Neural cell (in vitro differentiated cells): ENCODE data around the gene TEX35. TPM values are rescaled to one million over a fixed set of nuclear protein-coding genes. Genes with fewer than 3 reads are reported as not detected.
A peak's percentile ranks its signal among the peaks of the same experiment; 100 is the strongest.

Source experiments
- H2AFZ ChIP-seq: fragments of 200-600, 300-800 bp; sonication (generic), shearing (Covaris generic); 2 replicates; pipeline ENCODE4 v1.6.0; 2014; ENCODE audit warnings: low read depth, mild to moderate bottlenecking, antibody characterized with exemption, low read length, moderate library complexity
- H3F3A ChIP-seq: fragments of 200-600 bp; shearing (Covaris generic); 2 replicates; pipeline ENCODE4 v1.6.1; 2016; ENCODE audit warnings: mild to moderate bottlenecking, moderate library complexity, mixed read lengths, antibody characterized with exemption, low read length; ENCODE audit not compliant: insufficient read depth, poor library complexity, severe bottlenecking
- H3K27ac ChIP-seq: fragments of 200-600, 300-800 bp; sonication (generic), shearing (Covaris generic); 2 replicates; pipeline ENCODE4 v1.5.1; 2014; ENCODE audit warnings: mild to moderate bottlenecking, low read length, moderate library complexity
- H3K27me3 ChIP-seq: fragments of 300-800, 200-600 bp; sonication (generic), shearing (Covaris generic); 2 replicates; pipeline ENCODE4 v1.6.0; 2014; ENCODE audit warnings: mild to moderate bottlenecking, low read depth, low read length, moderate library complexity; ENCODE audit not compliant: insufficient read depth
- H3K36me3 ChIP-seq: fragments of 300-800, 200-600 bp; sonication (generic), shearing (Covaris generic); 2 replicates; pipeline ENCODE4 v1.5.1; 2014; ENCODE audit warnings: mild to moderate bottlenecking, antibody characterized with exemption, low read length, moderate library complexity; ENCODE audit not compliant: insufficient read depth
- H3K4me2 ChIP-seq: fragments of 300-800, 200-600 bp; sonication (generic), shearing (Covaris generic); 2 replicates; pipeline ENCODE4 v1.6.0; 2014; ENCODE audit warnings: mild to moderate bottlenecking, low read length
- H3K4me3 ChIP-seq: fragments of 300-800, 200-600 bp; sonication (generic), shearing (Covaris generic); 2 replicates; pipeline ENCODE4 v1.5.1; 2014; ENCODE audit warnings: mild to moderate bottlenecking, low read length, moderate library complexity
- H3K79me2 ChIP-seq: fragments of 200-600 bp; shearing (Covaris generic); replicated peaks from 2 replicates; pipeline ENCODE4 v1.6.0; 2014; ENCODE audit warnings: mild to moderate bottlenecking, low read length, moderate library complexity; ENCODE audit not compliant: insufficient read depth
- H3K9ac ChIP-seq: fragments of 300-800, 200-600 bp; sonication (generic), shearing (Covaris generic); 2 replicates; pipeline ENCODE4 v1.6.1; 2016; ENCODE audit warnings: mild to moderate bottlenecking, low read length, mixed read lengths
- H3K9me2 ChIP-seq: fragments of 200-600 bp; shearing (Covaris generic); 2 replicates; pipeline ENCODE4 v1.6.1; 2016; ENCODE audit warnings: mild to moderate bottlenecking, low read length, mixed read lengths; ENCODE audit not compliant: insufficient read depth
- H3K9me3 ChIP-seq: fragments of 200-600, 300-800 bp; sonication (generic), shearing (Covaris generic); 2 replicates; pipeline ENCODE4 v1.6.1; 2016; ENCODE audit warnings: mild to moderate bottlenecking, mixed run types, low read length, moderate library complexity, mixed read lengths
- H4K20me1 ChIP-seq: fragments of 200-600 bp; shearing (Covaris generic); 2 replicates; pipeline ENCODE4 v1.6.1; 2016; ENCODE audit warnings: mild to moderate bottlenecking, mixed run types; ENCODE audit not compliant: insufficient read depth
- EP300 ChIP-seq: fragments of 450-650 bp; conservative IDR thresholded peaks from 2 replicates; pipeline ENCODE4 v1.6.1; 2014; ENCODE audit warnings: antibody characterized with exemption, mild to moderate bottlenecking, moderate library complexity; ENCODE audit not compliant: poor library complexity, severe bottlenecking
- EZH2 ChIP-seq: fragments of 200-600, 300-800 bp; shearing (Covaris generic), sonication (generic); IDR thresholded peaks from 2 replicates; pipeline ENCODE4 v1.6.1; 2014; ENCODE audit warnings: antibody characterized with exemption, low read length, borderline replicate concordance, mild to moderate bottlenecking; ENCODE audit not compliant: insufficient read depth, poor library complexity, severe bottlenecking
- MXI1 ChIP-seq: fragments of 450-650 bp; conservative IDR thresholded peaks from 2 replicates; pipeline ENCODE4 v1.6.1; 2014; ENCODE audit warnings: antibody characterized with exemption, mild to moderate bottlenecking; ENCODE audit not compliant: poor library complexity, severe bottlenecking
- POLR2AphosphoS5 ChIP-seq: IDR thresholded peaks from 2 replicates; pipeline ENCODE4 v1.6.1; 2012
- RAD21 ChIP-seq: fragments of 450-650 bp; conservative IDR thresholded peaks from 2 replicates; pipeline ENCODE4 v1.6.1; 2014; ENCODE audit warnings: antibody characterized with exemption, mild to moderate bottlenecking, moderate library complexity
- SMC3 ChIP-seq: fragments of 450-650 bp; conservative IDR thresholded peaks from 2 replicates; pipeline ENCODE4 v1.6.1; 2014; ENCODE audit warnings: antibody characterized with exemption, mild to moderate bottlenecking, moderate library complexity; ENCODE audit not compliant: poor library complexity
- TAF1 ChIP-seq: IDR thresholded peaks from 2 replicates; pipeline ENCODE4 v1.6.1; 2012; ENCODE audit warnings: low read depth
- polyA plus RNA-seq: library from polyadenylated mRNA; depleted of rRNA; stranded (reverse); fragments of >200 nt; gene quantifications from 2 replicates; pipeline ENCODE4 v1.2.3, GENCODE V29; 2014
- TF ChIP-seq, protein P1 (sequence below): IDR thresholded peaks from 2 replicates; pipeline ENCODE4 v1.6.1; 2012; ENCODE audit warnings: borderline replicate concordance
- TF ChIP-seq, protein P2 (sequence below): fragments of 450-650 bp; IDR thresholded peaks from 2 replicates; pipeline ENCODE4 v1.5.1; 2014; ENCODE audit warnings: antibody characterized with exemption, mild to moderate bottlenecking, moderate library complexity; ENCODE audit not compliant: poor library complexity, severe bottlenecking

TEX35 gene
- polyA plus RNA-seq, 1 donor from 2014 or later = not detected

- Histone ChIP-seq H3K9me2 (no peaks in the 10 kb centered on the region), H3K9ac (no peak overlapping the region), H3K79me2 (no peaks in the 10 kb centered on the region), H3K27ac (no peak overlapping the region), H3F3A (no peaks in the 10 kb centered on the region), H3K4me2 (no peak overlapping the region), H3K36me3 (no peaks in the 10 kb centered on the region), H4K20me1 (no peaks in the 10 kb centered on the region), H3K9me3 (no peaks in the 10 kb centered on the region), H2AFZ (no peak overlapping the region), H3K4me3 (no peak overlapping the region), H3K27me3 (no peaks in the 10 kb centered on the region)
- no peak for TF ChIP-seq MXI1
- TF ChIP-seq TAF1 = no peak
- no peak for TF ChIP-seq EP300
- TF ChIP-seq POLR2AphosphoS5 = no peak
- TF ChIP-seq RAD21 = peak; percentile 18
- peak; percentile 21 for TF ChIP-seq SMC3
- TF ChIP-seq, protein P1, sequence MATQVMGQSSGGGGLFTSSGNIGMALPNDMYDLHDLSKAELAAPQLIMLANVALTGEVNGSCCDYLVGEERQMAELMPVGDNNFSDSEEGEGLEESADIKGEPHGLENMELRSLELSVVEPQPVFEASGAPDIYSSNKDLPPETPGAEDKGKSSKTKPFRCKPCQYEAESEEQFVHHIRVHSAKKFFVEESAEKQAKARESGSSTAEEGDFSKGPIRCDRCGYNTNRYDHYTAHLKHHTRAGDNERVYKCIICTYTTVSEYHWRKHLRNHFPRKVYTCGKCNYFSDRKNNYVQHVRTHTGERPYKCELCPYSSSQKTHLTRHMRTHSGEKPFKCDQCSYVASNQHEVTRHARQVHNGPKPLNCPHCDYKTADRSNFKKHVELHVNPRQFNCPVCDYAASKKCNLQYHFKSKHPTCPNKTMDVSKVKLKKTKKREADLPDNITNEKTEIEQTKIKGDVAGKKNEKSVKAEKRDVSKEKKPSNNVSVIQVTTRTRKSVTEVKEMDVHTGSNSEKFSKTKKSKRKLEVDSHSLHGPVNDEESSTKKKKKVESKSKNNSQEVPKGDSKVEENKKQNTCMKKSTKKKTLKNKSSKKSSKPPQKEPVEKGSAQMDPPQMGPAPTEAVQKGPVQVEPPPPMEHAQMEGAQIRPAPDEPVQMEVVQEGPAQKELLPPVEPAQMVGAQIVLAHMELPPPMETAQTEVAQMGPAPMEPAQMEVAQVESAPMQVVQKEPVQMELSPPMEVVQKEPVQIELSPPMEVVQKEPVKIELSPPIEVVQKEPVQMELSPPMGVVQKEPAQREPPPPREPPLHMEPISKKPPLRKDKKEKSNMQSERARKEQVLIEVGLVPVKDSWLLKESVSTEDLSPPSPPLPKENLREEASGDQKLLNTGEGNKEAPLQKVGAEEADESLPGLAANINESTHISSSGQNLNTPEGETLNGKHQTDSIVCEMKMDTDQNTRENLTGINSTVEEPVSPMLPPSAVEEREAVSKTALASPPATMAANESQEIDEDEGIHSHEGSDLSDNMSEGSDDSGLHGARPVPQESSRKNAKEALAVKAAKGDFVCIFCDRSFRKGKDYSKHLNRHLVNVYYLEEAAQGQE = no peak
- TF ChIP-seq, protein P2, sequence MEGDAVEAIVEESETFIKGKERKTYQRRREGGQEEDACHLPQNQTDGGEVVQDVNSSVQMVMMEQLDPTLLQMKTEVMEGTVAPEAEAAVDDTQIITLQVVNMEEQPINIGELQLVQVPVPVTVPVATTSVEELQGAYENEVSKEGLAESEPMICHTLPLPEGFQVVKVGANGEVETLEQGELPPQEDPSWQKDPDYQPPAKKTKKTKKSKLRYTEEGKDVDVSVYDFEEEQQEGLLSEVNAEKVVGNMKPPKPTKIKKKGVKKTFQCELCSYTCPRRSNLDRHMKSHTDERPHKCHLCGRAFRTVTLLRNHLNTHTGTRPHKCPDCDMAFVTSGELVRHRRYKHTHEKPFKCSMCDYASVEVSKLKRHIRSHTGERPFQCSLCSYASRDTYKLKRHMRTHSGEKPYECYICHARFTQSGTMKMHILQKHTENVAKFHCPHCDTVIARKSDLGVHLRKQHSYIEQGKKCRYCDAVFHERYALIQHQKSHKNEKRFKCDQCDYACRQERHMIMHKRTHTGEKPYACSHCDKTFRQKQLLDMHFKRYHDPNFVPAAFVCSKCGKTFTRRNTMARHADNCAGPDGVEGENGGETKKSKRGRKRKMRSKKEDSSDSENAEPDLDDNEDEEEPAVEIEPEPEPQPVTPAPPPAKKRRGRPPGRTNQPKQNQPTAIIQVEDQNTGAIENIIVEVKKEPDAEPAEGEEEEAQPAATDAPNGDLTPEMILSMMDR = peak; percentile 50
- TF ChIP-seq EZH2 = no peak
Measured at GRCh38 chr1:178501705-178502329, 11.1 kb upstream of the TEX35 start.

DNA sequence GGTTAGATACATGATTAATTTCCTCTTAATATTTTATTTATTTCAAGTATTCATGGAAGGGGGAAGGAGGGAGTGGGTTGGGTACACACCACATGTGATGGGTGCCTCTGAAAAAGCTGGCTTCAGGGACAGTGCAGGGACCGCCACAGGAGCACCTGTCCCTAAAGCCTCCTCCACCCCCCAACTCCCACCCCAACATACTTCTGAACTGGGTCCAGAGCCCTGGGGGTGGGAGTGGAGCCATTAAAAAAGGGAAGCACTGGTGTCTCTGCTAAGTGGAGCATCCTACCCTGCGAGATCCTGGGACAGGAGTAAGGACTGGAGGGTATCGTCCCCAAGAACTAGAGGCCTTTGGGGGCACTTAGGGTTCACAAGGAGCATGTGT, 10.6 kb upstream of the TEX35 start:
- Histone ChIP-seq H3K4me3 (no peak overlapping the region), H3K27me3 (no peaks in the 10 kb centered on the region), H3K79me2 (no peaks in the 10 kb centered on the region), H2AFZ (no peak overlapping the region), H3K4me2 (no peak overlapping the region), H3F3A (no peaks in the 10 kb centered on the region), H4K20me1 (no peaks in the 10 kb centered on the region), H3K9ac (no peak overlapping the region), H3K36me3 (no peaks in the 10 kb centered on the region), H3K27ac (no peak overlapping the region), H3K9me3 (no peaks in the 10 kb centered on the region), H3K9me2 (no peaks in the 10 kb centered on the region)
- TF ChIP-seq, protein P2 = no peak
- TF ChIP-seq EZH2 = no peak
- TF ChIP-seq TAF1 = no peak
- TF ChIP-seq, protein P1 = no peak
- TF ChIP-seq RAD21 = no peak
